AG08396 (cell line): ENCODE data around the gene DCDC2.
"Not testable (repeated sequence)": the region's sequence is repeated elsewhere in the genome, so short reads cannot be mapped to it uniquely, and the experiment has no call there.

Experiments
- DNase-seq: peaks from one replicate; pipeline ENCODE4 v3.0.0; 2012; ENCODE audit warnings: low spot score, mixed read lengths

Gene DCDC2

GRCh38 chr6:24219670-24220069 is 138.2 kb downstream of the DCDC2 start:
- DNase-seq: no peak

DNA sequence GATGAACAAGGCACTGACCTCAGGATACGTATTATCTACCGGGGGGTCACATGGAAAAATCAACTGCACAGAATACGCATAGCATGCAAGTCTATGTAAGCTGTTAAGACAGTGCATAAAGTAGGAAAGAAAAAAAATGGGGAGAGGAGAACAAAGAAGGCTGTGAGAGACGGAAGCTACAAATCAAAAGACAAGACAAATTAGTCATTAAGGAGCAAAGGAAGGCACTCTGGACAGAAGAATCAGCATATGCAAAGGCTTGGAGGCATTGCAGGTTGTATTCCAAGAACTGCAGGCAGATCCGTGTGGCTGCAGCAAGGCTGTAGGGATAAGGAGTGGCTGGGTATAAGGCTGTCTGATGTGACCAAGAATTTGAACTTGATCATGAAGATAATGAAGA is 142.9 kb downstream of the DCDC2 start:
- DNase-seq: no peak

DNA sequence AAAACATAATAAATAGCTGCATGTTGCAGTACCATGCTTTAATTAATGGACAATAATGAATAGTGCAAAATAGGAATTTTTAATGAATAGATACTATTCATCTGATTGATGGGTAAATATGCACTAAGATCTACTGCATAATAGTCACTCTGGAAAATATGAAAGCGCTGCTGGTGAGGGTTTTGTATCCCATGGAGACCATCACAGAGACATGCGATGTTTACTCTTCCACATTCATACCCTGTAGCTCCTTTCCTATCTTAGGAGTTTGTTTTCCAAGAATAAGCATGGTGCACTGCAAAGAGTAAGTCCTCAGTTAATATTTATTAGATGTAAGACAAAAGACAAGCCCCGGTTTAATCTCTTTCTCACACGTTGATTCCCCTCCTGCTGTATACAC is 150.4 kb downstream of the DCDC2 start:
- DNase-seq: no peak

DNA sequence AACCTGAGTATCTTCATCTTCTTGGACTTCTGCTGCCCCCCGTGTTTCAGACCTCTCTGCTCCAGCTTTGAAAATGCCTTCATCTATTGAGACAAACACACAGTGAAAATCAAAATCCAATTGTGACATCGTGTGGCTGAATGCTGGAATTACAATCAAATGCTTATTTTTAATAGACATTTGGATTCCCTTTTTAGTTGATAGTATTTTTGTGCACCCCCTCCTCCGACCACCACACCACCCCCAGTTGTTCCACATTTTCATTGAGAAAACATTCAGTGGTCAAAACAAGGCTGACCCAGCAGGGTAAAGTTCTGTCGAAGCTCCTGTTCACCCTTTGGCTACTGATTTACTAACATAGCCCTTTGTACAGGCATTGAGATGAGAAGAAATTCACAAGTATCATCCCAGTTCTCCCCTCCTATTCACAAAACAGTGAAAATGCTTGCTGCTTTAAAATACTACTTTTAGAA is 152.8 kb downstream of the DCDC2 start:
- peak; percentile 5 for DNase-seq

DNA sequence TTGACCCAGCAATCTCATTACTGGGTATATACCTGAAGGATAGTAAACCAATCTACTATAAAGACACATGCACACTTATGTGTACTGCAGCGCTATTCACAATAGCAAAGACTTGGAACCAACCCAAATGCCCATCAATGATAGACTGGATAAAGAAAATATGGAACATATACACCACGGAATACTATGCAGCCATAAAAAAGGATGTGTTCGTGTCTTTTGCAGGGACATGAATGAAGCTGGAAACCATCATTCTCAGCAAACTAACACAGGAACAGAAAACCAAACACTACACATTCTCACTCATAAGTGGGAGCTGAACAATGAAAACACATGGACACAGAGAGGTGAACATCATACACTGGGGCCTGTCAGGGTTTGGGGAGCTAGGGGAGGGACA is 153.7 kb downstream of the DCDC2 start:
- DNase-seq: not testable (repeated sequence)

- DNase-seq: no peak
Measured at GRCh38 chr6:24197892-24198291, 160.0 kb downstream of the DCDC2 start.

- no peak for DNase-seq
Measured at GRCh38 chr6:24195836-24196597, 161.8 kb downstream of the DCDC2 start.

DNA sequence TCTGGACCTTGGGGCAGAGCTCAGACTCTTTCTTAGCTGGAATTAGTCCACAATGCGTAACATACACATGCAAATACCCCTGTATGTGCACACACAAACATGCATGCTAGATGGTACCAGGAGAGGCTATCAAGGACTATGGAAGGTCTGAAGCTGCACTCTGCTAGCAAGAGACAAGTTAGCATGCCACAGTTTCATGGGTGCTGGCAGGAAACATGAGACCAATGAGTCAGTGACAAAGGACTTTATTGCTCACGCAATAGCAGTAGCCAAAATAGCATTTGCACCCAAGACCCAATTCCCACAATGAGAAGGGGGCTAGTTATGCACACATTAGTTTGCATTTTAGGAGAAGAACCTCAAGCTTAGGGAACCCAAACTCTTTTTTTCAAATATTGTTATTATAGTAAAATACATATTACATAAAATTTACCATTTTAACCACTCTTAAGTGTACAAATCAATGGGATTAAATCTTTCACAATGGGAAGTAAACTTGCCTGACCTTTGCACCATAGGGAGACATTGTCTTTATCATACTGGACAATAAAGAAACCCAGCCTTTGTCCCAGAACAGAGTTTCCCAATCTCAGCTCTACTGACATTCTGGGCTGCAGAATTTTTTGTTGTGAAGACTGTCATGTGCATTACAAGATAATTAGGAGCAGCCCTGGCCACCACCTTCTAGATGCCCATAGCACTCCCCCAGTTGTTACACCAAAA is 162.7 kb downstream of the DCDC2 start:
- DNase-seq: no peak

DNA sequence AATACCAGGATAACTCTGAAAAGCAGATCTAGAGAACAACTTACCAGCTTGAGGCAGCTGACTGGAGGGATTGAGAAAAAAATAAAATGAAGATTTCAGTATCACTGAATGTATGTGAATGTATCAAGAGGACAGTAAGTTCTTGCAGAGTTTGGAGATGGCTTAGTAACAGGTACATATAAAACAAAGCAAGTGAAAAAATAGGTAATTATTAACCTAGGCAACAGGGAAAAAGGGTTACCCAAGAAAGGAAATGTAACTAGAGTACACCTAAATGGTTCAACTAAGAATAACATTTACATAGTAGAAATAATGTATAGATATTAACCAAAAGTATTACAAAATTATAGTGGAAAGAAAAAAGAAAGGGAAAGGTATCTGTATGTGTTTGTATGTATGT is 164.5 kb downstream of the DCDC2 start:
- no peak for DNase-seq

DNA sequence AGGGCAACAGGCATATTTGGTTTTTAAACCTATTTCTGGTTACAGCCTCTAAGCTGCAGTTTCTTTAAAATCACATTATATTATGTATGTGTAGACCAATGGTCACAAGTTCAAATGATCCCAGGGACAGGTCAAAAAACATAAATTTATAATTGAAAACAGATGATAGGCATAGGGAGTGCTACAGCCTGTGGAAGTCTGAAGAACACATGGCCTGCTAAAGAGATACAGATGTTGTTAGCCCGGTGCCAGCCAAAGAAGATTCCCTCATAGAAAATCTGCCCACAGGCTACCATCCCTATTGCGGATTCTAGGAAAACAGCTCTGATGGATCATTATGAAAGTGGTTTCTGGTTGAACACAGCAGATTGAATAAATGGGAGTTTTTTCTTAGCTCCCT is 166.5 kb downstream of the DCDC2 start:
- DNase-seq: no peak

- no peak for DNase-seq
Measured at GRCh38 chr6:24188578-24189080, 169.2 kb downstream of the DCDC2 start.

- DNase-seq: no peak
Measured at GRCh38 chr6:24187965-24188577, 169.8 kb downstream of the DCDC2 start.

- DNase-seq: no peak
Measured at GRCh38 chr6:24186349-24186748, 171.5 kb downstream of the DCDC2 start.

DNA sequence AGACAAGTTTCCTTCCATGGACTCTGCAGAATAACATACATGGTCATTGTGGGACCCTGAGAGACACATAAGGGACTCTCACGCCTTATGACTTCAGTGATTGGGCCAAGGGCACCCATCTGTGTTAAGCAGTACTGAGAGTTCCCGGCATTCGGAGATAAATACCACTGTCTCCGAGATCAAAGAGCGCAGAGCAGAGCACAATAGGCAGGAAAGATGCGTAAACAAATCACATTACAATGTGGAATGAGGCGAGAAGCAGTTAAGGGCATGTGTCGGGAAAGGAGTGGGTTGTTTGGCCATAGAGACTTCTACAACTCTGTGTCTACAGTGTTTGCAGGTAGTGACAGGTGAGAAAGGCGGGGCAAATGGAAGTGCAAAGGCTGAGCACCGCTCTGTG is 174.3 kb downstream of the DCDC2 start:
- DNase-seq: no peak

GRCh38 chr6:24157886-24158285 is 200.0 kb downstream of the DCDC2 start:
- DNase-seq: no peak

- DNase-seq: no peak
Measured at GRCh38 chr6:24154121-24154520, 203.7 kb downstream of the DCDC2 start.

GRCh38 chr6:24152014-24152413 is 205.8 kb downstream of the DCDC2 start:
- DNase-seq: no peak

DNA sequence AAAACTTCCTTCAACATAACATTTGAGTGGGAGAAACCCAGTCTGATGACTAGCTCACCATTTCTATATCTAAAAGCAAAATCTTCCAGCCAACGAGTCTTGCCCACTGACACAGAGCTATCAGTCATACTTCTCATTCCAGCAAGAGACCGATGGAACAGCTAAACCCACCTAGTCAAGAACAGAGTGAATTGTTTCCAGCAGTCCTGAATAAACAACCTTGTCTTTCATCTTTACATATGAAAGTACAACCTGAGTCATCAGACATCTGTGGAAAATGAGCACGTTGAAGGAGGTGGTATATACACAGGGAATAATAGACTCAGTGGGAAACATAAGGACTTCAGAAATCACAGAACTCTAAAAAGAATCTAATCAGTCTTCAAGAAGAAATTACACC is 208.0 kb downstream of the DCDC2 start:
- DNase-seq: no peak

DNA sequence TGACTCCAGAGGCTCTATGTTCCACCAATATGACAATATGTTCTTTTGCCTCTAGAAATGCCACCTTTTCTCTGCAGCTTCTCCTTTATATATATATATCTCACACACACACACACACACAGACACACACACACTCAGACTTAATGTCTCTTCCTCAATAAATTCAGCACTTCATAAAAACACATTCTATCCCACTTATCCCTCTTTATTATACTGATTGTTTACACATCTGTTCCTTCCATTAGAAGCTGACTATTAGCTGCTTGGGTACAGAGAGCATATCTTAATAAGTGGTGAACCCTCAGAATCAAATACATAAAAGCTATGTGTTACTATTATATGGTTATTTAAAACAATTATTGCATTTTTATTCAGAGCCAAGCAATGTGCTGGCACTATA is 208.6 kb downstream of the DCDC2 start:
- no peak for DNase-seq

- DNase-seq: no peak
Measured at GRCh38 chr6:24148684-24149083, 209.2 kb downstream of the DCDC2 start.

DNA sequence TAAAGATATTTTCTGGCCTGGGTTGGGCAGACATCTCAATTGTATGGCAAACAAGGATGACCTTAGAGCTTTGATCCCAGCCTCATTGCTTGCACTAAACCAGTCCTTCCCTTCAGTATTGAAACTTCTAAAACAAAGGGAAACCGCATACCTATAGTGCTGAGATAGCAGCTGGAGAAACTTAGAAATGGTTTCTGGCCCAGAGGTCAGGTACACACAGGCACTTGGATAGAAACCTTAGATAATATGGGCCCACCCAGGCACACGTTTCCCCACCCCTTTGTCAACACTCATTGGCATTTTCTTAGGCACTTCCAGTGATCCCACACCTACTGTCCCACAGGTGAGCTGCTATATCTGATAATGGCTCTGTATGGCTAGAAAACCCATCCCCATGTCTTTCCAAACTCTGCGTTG is 209.7 kb downstream of the DCDC2 start:
- no peak for DNase-seq

GRCh38 chr6:24147511-24148153 is 210.2 kb downstream of the DCDC2 start:
- DNase-seq: no peak
